ENCODE results near the gene LITAF.

DNA sequence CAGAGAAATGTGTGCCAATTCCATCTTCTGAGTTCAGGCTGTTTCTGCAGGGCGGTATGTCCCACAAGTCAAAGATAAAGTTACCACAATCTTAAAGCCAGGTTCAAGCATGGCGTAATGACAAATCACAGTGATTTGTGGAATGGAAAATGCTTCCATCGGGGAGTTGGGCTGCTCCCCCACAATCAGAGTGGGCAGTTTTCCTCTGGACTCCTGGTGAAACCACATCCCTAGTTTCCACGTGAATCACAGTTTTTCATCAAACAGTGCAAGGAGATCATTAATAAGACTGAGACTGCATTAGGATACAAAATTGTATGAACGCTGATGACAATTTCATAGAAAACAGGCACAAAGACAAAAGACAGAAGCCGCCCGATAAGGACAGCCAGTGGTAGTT is 3.6 kb downstream of the LITAF start:
- TF ChIP-seq, protein P1, sequence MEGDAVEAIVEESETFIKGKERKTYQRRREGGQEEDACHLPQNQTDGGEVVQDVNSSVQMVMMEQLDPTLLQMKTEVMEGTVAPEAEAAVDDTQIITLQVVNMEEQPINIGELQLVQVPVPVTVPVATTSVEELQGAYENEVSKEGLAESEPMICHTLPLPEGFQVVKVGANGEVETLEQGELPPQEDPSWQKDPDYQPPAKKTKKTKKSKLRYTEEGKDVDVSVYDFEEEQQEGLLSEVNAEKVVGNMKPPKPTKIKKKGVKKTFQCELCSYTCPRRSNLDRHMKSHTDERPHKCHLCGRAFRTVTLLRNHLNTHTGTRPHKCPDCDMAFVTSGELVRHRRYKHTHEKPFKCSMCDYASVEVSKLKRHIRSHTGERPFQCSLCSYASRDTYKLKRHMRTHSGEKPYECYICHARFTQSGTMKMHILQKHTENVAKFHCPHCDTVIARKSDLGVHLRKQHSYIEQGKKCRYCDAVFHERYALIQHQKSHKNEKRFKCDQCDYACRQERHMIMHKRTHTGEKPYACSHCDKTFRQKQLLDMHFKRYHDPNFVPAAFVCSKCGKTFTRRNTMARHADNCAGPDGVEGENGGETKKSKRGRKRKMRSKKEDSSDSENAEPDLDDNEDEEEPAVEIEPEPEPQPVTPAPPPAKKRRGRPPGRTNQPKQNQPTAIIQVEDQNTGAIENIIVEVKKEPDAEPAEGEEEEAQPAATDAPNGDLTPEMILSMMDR (IDR thresholded peaks at IDR 0.05): no peak
- no peak for TF ChIP-seq POLR2A (IDR thresholded peaks at IDR 0.05)

All from testis (tissue), 2 donors.